HepG2 (cell line): ENCODE data around the gene PCSK6. TPM values are rescaled to one million over a fixed set of nuclear protein-coding genes. Genes with fewer than 3 reads are reported as not detected.

Experiments used
- ARNT2 ChIP-seq: sonication (generic); formaldehyde crosslinking; IDR thresholded peaks from 2 replicates; pipeline ENCODE4 v1.8.0; 2022; ENCODE audit warnings: mild to moderate bottlenecking, low read depth, missing genetic modification reagents, moderate library complexity
- ATM ChIP-seq: fragments of 450-650 bp; IDR thresholded peaks from 2 replicates; pipeline ENCODE4 v1.7.1; 2017; ENCODE audit warnings: mild to moderate bottlenecking, borderline replicate concordance
- CBFB ChIP-seq: sonication (generic); formaldehyde crosslinking; IDR thresholded peaks from 2 replicates; pipeline ENCODE4 v1.4.0; 2020; ENCODE audit warnings: missing genetic modification reagents
- ELF3 ChIP-seq: IDR thresholded peaks from 2 replicates; pipeline ENCODE4 v1.6.1; 2016; ENCODE audit warnings: missing genetic modification reagents, missing compliant biosample characterization
- HNRNPLL ChIP-seq: fragments of 200-400 bp; formaldehyde crosslinking; IDR thresholded peaks from 2 replicates; pipeline ENCODE4 v1.6.1; 2017; ENCODE audit warnings: mild to moderate bottlenecking, low read depth, low read length; ENCODE audit not compliant: poor library complexity, severe bottlenecking
- JUNB ChIP-seq: sonication (generic); formaldehyde crosslinking; IDR thresholded peaks from 2 replicates; pipeline ENCODE4 v1.8.0; 2022; ENCODE audit warnings: missing genetic modification reagents, mild to moderate bottlenecking, borderline replicate concordance
- LBX2 ChIP-seq: sonication (generic); formaldehyde crosslinking; IDR thresholded peaks from 2 replicates; pipeline ENCODE4 v1.5.0; 2020; ENCODE audit warnings: missing genetic modification reagents, mild to moderate bottlenecking, borderline replicate concordance
- MAZ ChIP-seq, 2 experiments: sonication (generic) in 1 of 2; formaldehyde crosslinking in 1 of 2; IDR thresholded peaks; 2 replicates each; pipeline versions ENCODE4 v1.5.0 to v1.6.1; 2012 to 2020; ENCODE audit warnings: low read depth in 2 of 2, mild to moderate bottlenecking in 2 of 2, borderline replicate concordance in 1 of 2, improper control_type of control experiment in 1 of 2, low read length in 1 of 2, missing genetic modification reagents in 1 of 2, moderate library complexity in 1 of 2
- NCOA5 ChIP-seq: sonication (generic); formaldehyde crosslinking; IDR thresholded peaks from 2 replicates; pipeline ENCODE4 v1.4.0; 2020; ENCODE audit warnings: missing genetic modification reagents
- NR2C2 ChIP-seq: sonication (generic); formaldehyde crosslinking; IDR thresholded peaks from 2 replicates; pipeline ENCODE4 v1.4.0; 2020; ENCODE audit warnings: missing genetic modification reagents, mild to moderate bottlenecking, moderate library complexity, borderline replicate concordance
- PTBP1 ChIP-seq: fragments of 200-400 bp; formaldehyde crosslinking; IDR thresholded peaks from 2 replicates; pipeline ENCODE4 v1.6.1; 2018; ENCODE audit warnings: low read length, low read depth; ENCODE audit not compliant: poor library complexity, severe bottlenecking
- RAD21 ChIP-seq: fragments of 450-650 bp; formaldehyde crosslinking; IDR thresholded peaks from 2 replicates; pipeline ENCODE4 v1.5.0; 2020; ENCODE audit warnings: mild to moderate bottlenecking
- RAD51 ChIP-seq: fragments of 450-650 bp; IDR thresholded peaks from 2 replicates; pipeline ENCODE4 v1.6.1; 2016; ENCODE audit warnings: borderline replicate concordance
- SMYD3 ChIP-seq: sonication (generic); formaldehyde crosslinking; IDR thresholded peaks from 2 replicates; pipeline ENCODE4 v1.8.1; 2023; ENCODE audit warnings: mild to moderate bottlenecking, missing genetic modification reagents
- ZBTB26 ChIP-seq: IDR thresholded peaks from 2 replicates; pipeline ENCODE4 v1.6.1; 2016; ENCODE audit warnings: missing compliant biosample characterization, missing genetic modification reagents, borderline replicate concordance
- ZNF337 ChIP-seq: sonication (generic); formaldehyde crosslinking; IDR thresholded peaks from 2 replicates; pipeline ENCODE4 v1.5.1; 2020; ENCODE audit warnings: missing genetic modification reagents, low read depth, mild to moderate bottlenecking, borderline replicate concordance
- ZNF558 ChIP-seq: sonication (generic); formaldehyde crosslinking; IDR thresholded peaks from 2 replicates; pipeline ENCODE4 v1.9.0; 2022; ENCODE audit warnings: mild to moderate bottlenecking, missing genetic modification reagents, borderline replicate concordance
- ZNF574 ChIP-seq: sonication (generic); formaldehyde crosslinking; IDR thresholded peaks from 2 replicates; pipeline ENCODE4 v1.4.0; 2020; ENCODE audit warnings: missing genetic modification reagents
- ZNF589 ChIP-seq: sonication (generic); formaldehyde crosslinking; conservative IDR thresholded peaks from 2 replicates; pipeline ENCODE4 v1.8.0; 2022; ENCODE audit warnings: mild to moderate bottlenecking, moderate library complexity, missing genetic modification reagents
- ZNF614 ChIP-seq: IDR thresholded peaks from 2 replicates; pipeline ENCODE4 v1.6.1; 2018; ENCODE audit warnings: missing biosample characterization, missing genetic modification reagents, inconsistent platforms, borderline replicate concordance
- ZNF615 ChIP-seq: sonication (generic); formaldehyde crosslinking; IDR thresholded peaks from 2 replicates; pipeline ENCODE4 v1.5.0; 2020; ENCODE audit warnings: mild to moderate bottlenecking, missing genetic modification reagents, borderline replicate concordance
- ZNF652 ChIP-seq: IDR thresholded peaks from 2 replicates; pipeline ENCODE4 v1.6.1; 2016; ENCODE audit warnings: low read depth, borderline replicate concordance
- ZNF780A ChIP-seq: sonication (generic); formaldehyde crosslinking; IDR thresholded peaks from 2 replicates; pipeline ENCODE4 v1.8.0; 2022; ENCODE audit warnings: mild to moderate bottlenecking, missing genetic modification reagents, moderate library complexity
- ZNF781 ChIP-seq: sonication (generic); formaldehyde crosslinking; IDR thresholded peaks from 2 replicates; pipeline ENCODE4 v1.5.1; 2020; ENCODE audit warnings: borderline replicate concordance, mild to moderate bottlenecking, missing genetic modification reagents; ENCODE audit errors: not compliant biosample characterization
- polyA plus RNA-seq, 8 experiments: library from polyadenylated mRNA; depleted of rRNA in 3 of 8; stranded (reverse) in 7 of 8; unstranded in 1 of 8; fragments of >200 nt; fragmentation: Illumina TruSeq in 4 of 8; extraction: Trizol in 4 of 8; gene quantifications; 2 replicates each; pipeline versions ENCODE4 v1.2.1 to v1.2.3, GENCODE V29; 2011 to 2016; ENCODE audit warnings: low read depth in 4 of 8, missing spikeins in 1 of 8, mixed read lengths in 1 of 8; ENCODE audit not compliant: insufficient read depth in 1 of 8
- total RNA-seq, 5 experiments: library from RNA; depleted of rRNA; stranded (reverse); fragments of >200 nt; fragmentation: Illumina TruSeq; extraction: Trizol; gene quantifications; 2 replicates each; pipeline ENCODE4 v1.2.3, GENCODE V29; 2016; ENCODE audit warnings: low read depth in 1 of 5

The PCSK6 gene
- total and polyA plus RNA-seq, 2 of the 13 experiments (the other 11 are each of a cell fraction or from before 2014, with no cell fraction given), result 56.5 to 155 TPM

GRCh38 chr15:101294731-101295606 is 194.5 kb downstream of the PCSK6 start, which contains the start of gene SNRPA1 (continued):
- peak; percentile 95 for TF ChIP-seq ZNF574 (CRISPR knock-in tag)
- TF ChIP-seq ELF3 (CRISPR knock-in tag), result peak; percentile 88
- peak; percentile 90 for TF ChIP-seq CBFB (CRISPR knock-in tag)
- no peak; the same call in 1 of the 2 replicates for TF ChIP-seq ZNF558 (CRISPR knock-in tag)
- no peak for TF ChIP-seq ZNF652 (CRISPR knock-in tag)
- TF ChIP-seq RAD51, result no peak
- no peak; the same call in 1 of the 2 replicates for TF ChIP-seq ZNF615 (CRISPR knock-in tag)
- no peak for TF ChIP-seq ATM
- peak; percentile 81 for TF ChIP-seq ARNT2 (CRISPR knock-in tag)
- peak; percentile 56; the same call in 1 of the 2 replicates for TF ChIP-seq ZBTB26 (CRISPR knock-in tag)
- peak; percentile 45; the same call in 1 of the 2 replicates for TF ChIP-seq ZNF589 (CRISPR knock-in tag)
- peak; percentile 31; the same call in 1 of the 2 replicates for TF ChIP-seq MAZ (IDR thresholded peaks at IDR 0.05; ENCODE audit: borderline replicate concordance, low read depth, low read length)
- peak; percentile 88 for TF ChIP-seq MAZ (CRISPR knock-in tag; IDR thresholded peaks at IDR 0.05; ENCODE audit: low read depth)
- TF ChIP-seq NCOA5, result no peak
- TF ChIP-seq NR2C2 (CRISPR knock-in tag), result peak; percentile 89
- no peak; the same call in 1 of the 2 replicates for TF ChIP-seq LBX2 (CRISPR knock-in tag)
- TF ChIP-seq ZNF614 (CRISPR knock-in tag), result no peak; the same call in 1 of the 2 replicates
- peak; percentile 66; the same call in 1 of the 2 replicates for TF ChIP-seq ZNF780A (CRISPR knock-in tag)
- TF ChIP-seq SMYD3 (CRISPR knock-in tag), result no peak
- TF ChIP-seq JUNB (CRISPR knock-in tag), result peak; percentile 60; the same call in 1 of the 2 replicates
- TF ChIP-seq ZNF337 (CRISPR knock-in tag), result no peak
- peak; percentile 73 for TF ChIP-seq PTBP1
- peak; percentile 19 for TF ChIP-seq ZNF781 (CRISPR knock-in tag)
- TF ChIP-seq HNRNPLL, result peak; percentile 74
- no peak for TF ChIP-seq RAD21 (CRISPR knock-in tag)
